GM12878 (cell line): Measurements from ENCODE around the gene PRCD. TPM values are rescaled to one million over a fixed set of nuclear protein-coding genes. Genes with fewer than 3 reads are reported as not detected.
"Not testable (repeated sequence)": the region's sequence is repeated elsewhere in the genome, so short reads cannot be mapped to it uniquely, and the experiment has no call there.

Source experiments
- ATAC-seq: fragments of 200-7000 bp; cut with Tn5 transposase; 3 replicates; pipeline ENCODE4 v1.9.1; 2020; ENCODE audit warnings: mild to moderate bottlenecking, moderate library complexity
- BruUV-seq: library from RNA; stranded (reverse); fragments of 400-500 nt; replicated peaks from 2 replicates; lab custom pipeline; 2021; lab: Mats Ljungman, UMichigan
- CTCF ChIA-PET: fragments of 300-600 bp; sonication (Branson Sonifier 250); formaldehyde crosslinking; extraction: SDS; loops from one replicate; lab custom pipeline; 2021; ENCODE audit warnings: inconsistent platforms; lab: Yijun Ruan, JAX
- POLR2A ChIA-PET: fragments of 350-600 bp; formaldehyde crosslinking; extraction: SDS; loops from one replicate; lab custom pipeline; 2021; ENCODE audit warnings: inconsistent platforms; lab: Charles Lee
- RAD21 ChIA-PET: fragments of 300-600 bp; sonication (Branson Sonifier 250); formaldehyde crosslinking; loops from one replicate; lab custom pipeline; 2023; ENCODE audit warnings: antibody characterized with exemption; ENCODE audit not compliant: unreplicated experiment; lab: Charles Lee
- SMC1A ChIA-PET: fragments of 300-600 bp; sonication (Branson Sonifier 250); formaldehyde crosslinking; loops from one replicate; lab custom pipeline; 2023; ENCODE audit not compliant: unreplicated experiment, uncharacterized antibody; lab: Charles Lee
- DNase-seq: peaks from one replicate; pipeline ENCODE4 v3.0.0-alpha.2; 2011; ENCODE audit warnings: low read depth, low spot score
- FAIRE-seq: peaks from 3 replicates; lab custom pipeline; 2011; peaks lifted over from hg19 to GRCh38; lab: Jason Lieb, UNC
- H2AFZ ChIP-seq: 2 replicates; pipeline ENCODE4 v1.6.0; 2011; ENCODE audit warnings: low read depth, low read length, control low read depth; ENCODE audit not compliant: control insufficient read depth
- H3K27ac ChIP-seq: 2 replicates; pipeline ENCODE4 v1.5.1; 2011; ENCODE audit warnings: control low read depth; ENCODE audit not compliant: control insufficient read depth, insufficient read depth
- H3K27me3 ChIP-seq, 2 experiments: replicated peaks in 1 of 2; 2 replicates each; pipeline versions ENCODE4 v1.6.0 to v1.6.1; 2011; ENCODE audit warnings: low read length in 1 of 2; ENCODE audit not compliant: control insufficient read depth in 2 of 2, insufficient read depth in 2 of 2
- H3K36me3 ChIP-seq, 2 experiments: 2 replicates each; pipeline ENCODE4 v1.5.1; 2011; ENCODE audit warnings: low read length in 1 of 2; ENCODE audit not compliant: control insufficient read depth in 2 of 2, insufficient read depth in 2 of 2
- H3K4me1 ChIP-seq: 2 replicates; pipeline ENCODE4 v1.6.1; 2011; ENCODE audit warnings: mild to moderate bottlenecking, low read length, moderate library complexity, mixed read lengths; ENCODE audit not compliant: control insufficient read depth, insufficient read depth
- H3K4me2 ChIP-seq: 2 replicates; pipeline ENCODE4 v1.6.0; 2011; ENCODE audit warnings: control low read depth; ENCODE audit not compliant: control insufficient read depth, insufficient read depth
- H3K4me3 ChIP-seq: fragments of 200-600 bp; sonication (generic); 2 replicates; pipeline ENCODE4 v1.5.1; 2016
- H3K79me2 ChIP-seq: 2 replicates; pipeline ENCODE4 v1.6.0; 2011; ENCODE audit warnings: low read length; ENCODE audit not compliant: control insufficient read depth, insufficient read depth
- H3K9ac ChIP-seq: 2 replicates; pipeline ENCODE4 v1.8.0; 2011; ENCODE audit warnings: low read length, control low read depth, mixed read lengths; ENCODE audit not compliant: control insufficient read depth, insufficient read depth
- H3K9me3 ChIP-seq: replicated peaks from 3 replicates; pipeline ENCODE4 v1.5.1; 2011; ENCODE audit warnings: mild to moderate bottlenecking, low read length; ENCODE audit not compliant: control insufficient read depth, insufficient read depth
- H4K20me1 ChIP-seq: 2 replicates; pipeline ENCODE4 v1.6.0; 2011; ENCODE audit not compliant: control insufficient read depth, insufficient read depth
- IRF4 ChIP-seq: IDR thresholded peaks from 2 replicates; pipeline ENCODE4 v1.6.1; 2011; ENCODE audit warnings: low read depth, low read length
- MEF2B ChIP-seq: fragments of 450-650 bp; IDR thresholded peaks from 2 replicates; pipeline ENCODE4 v1.6.1; 2018; ENCODE audit warnings: mild to moderate bottlenecking, moderate library complexity; ENCODE audit not compliant: partially characterized antibody, poor library complexity, severe bottlenecking
- NR2F1 ChIP-seq: fragments of 450-650 bp; conservative IDR thresholded peaks from 2 replicates; pipeline ENCODE4 v1.6.1; 2017; ENCODE audit warnings: mild to moderate bottlenecking
- RAD21 ChIP-seq: IDR thresholded peaks from 2 replicates; pipeline ENCODE4 v1.6.1; 2011; ENCODE audit warnings: mild to moderate bottlenecking, low read depth, low read length, moderate library complexity; ENCODE audit not compliant: insufficient read depth
- RELB ChIP-seq: fragments of 450-650 bp; IDR thresholded peaks from 2 replicates; pipeline ENCODE4 v1.6.1; 2017; ENCODE audit warnings: low read depth, mild to moderate bottlenecking, moderate library complexity
- ZNF207 ChIP-seq: fragments of 450-650 bp; IDR thresholded peaks from 2 replicates; pipeline ENCODE4 v1.6.1; 2014; ENCODE audit warnings: antibody characterized with exemption, mild to moderate bottlenecking, borderline replicate concordance
- WGBS: methylation state at CpG from one replicate; pipeline ENCODE4 v1.1.6; 2016; ENCODE audit warnings: low lambda C conversion rate; ENCODE audit not compliant: insufficient replicate concordance, insufficient coverage; ENCODE audit errors: missing lambda C conversion rate; 5-methylcytosine and 5-hydroxymethylcytosine counted together
- in situ Hi-C: fragments of 300-500 bp; cut with MboI; formaldehyde crosslinking; loops from 9 replicates; pipeline ENCODE4 v1.14.3; 2018; ENCODE audit warnings: mixed read lengths
- intact Hi-C: fragments of 100-400 bp; cut with micrococcal nuclease; formaldehyde crosslinking; loops from one replicate; pipeline ENCODE4 v1.14.2; 2022; ENCODE audit not compliant: unreplicated experiment
- polyA plus RNA-seq, 11 experiments: library from polyadenylated mRNA; depleted of rRNA in 4 of 11; unstranded in 6 of 11; stranded (reverse) in 5 of 11; fragments of >200 nt; fragmentation: Nextera tagmentation in 4 of 11; fragmentation: Illumina TruSeq in 1 of 11; extraction: Ambion mirVana in 4 of 11; extraction: Trizol in 1 of 11; gene quantifications; 1 replicate in 1 of 11; 2 replicates in 10 of 11; pipeline versions ENCODE4 v1.2.1 to v1.2.3, GENCODE V29; 2011 to 2016; ENCODE audit warnings: inconsistent platforms in 2 of 11, missing spikeins in 2 of 11, low read depth in 1 of 11
- total RNA-seq, 4 experiments: library from RNA; depleted of rRNA in 3 of 4; stranded (reverse); fragments of >200 nt in 3 of 4; fragmentation: Illumina TruSeq in 1 of 4; extraction: Trizol in 1 of 4; gene quantifications; 2 replicates each; pipeline versions ENCODE4 v1.2.1 to v1.2.3, GENCODE V29; 2013 to 2021
- TF ChIP-seq, protein P1 (sequence below): IDR thresholded peaks from 2 replicates; pipeline ENCODE4 v1.6.1; 2011; ENCODE audit warnings: low read depth, low read length, improper control_type of control experiment, borderline replicate concordance
- TF ChIP-seq, protein P2 (sequence below): IDR thresholded peaks from 2 replicates; pipeline ENCODE4 v1.6.1; 2011; ENCODE audit warnings: low read depth, mild to moderate bottlenecking, low read length, moderate library complexity, borderline replicate concordance; ENCODE audit errors: extremely low read depth

Gene PRCD
- total and polyA plus RNA-seq, 10 of the 15 experiments (the other 5 are each of a cell fraction or from before 2014, with no cell fraction given) = 0.18 to 0.95 (median 0.34) TPM; not detected in 4

GRCh38 chr17:76506408-76507345, 33.2 kb upstream of the PRCD start (continued):
- TF ChIP-seq RELB (no peak), IRF4 (no peak), ZNF207 (no peak), NR2F1 (peak; percentile 48; the same call in 1 of the 2 replicates), RAD21 (peak; percentile 97), MEF2B (no peak)
- TF ChIP-seq, protein P1, sequence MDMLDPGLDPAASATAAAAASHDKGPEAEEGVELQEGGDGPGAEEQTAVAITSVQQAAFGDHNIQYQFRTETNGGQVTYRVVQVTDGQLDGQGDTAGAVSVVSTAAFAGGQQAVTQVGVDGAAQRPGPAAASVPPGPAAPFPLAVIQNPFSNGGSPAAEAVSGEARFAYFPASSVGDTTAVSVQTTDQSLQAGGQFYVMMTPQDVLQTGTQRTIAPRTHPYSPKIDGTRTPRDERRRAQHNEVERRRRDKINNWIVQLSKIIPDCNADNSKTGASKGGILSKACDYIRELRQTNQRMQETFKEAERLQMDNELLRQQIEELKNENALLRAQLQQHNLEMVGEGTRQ = peak; percentile 43
- TF ChIP-seq, protein P2, sequence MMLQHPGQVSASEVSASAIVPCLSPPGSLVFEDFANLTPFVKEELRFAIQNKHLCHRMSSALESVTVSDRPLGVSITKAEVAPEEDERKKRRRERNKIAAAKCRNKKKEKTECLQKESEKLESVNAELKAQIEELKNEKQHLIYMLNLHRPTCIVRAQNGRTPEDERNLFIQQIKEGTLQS = peak; percentile 47; the same call in 1 of the 2 replicates
- TF ChIP-seq, all 136 proteins: peak for 25

DNA sequence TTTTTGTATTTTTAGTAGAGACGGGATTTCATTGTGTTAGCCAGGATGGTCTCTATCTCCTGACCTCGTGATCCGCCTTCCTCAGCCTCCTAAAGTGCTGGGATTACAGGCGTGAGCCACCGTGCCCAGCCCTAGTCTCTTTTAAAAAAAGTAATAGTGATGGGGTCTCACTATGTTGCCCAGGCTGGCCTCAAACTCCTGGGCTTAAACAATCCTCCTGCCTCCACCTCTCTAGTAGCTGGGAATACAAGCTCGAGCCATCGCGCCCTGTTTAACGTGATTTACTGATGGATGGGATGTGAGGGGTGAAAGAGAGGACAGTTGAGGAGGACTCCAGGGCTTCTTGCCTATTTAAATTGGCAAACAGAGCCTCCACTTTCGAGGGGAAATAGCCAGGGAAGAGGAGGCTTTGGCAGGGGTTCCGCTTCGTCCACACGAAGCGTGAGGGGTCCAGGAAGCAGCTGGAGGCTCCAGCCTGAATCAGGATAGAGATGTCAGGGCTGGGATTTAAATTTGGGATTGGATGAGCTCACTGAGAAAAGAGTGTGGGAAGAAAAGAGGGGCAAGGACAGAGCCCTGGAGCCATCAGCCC, 31.3 kb upstream of the PRCD start:
- H2AFZ ChIP-seq, FAIRE-seq, H3K9me3 ChIP-seq, H4K20me1 ChIP-seq, ATAC-seq, H3K79me2 ChIP-seq, H3K4me2 ChIP-seq, H3K9ac ChIP-seq, H3K36me3 ChIP-seq, DNase-seq, intact Hi-C loops, H3K27ac ChIP-seq, H3K4me1 ChIP-seq, BruUV-seq, H3K27me3 ChIP-seq, H3K4me3 ChIP-seq: not testable (repeated sequence)
- POLR2A ChIA-PET = interaction anchor here (1.7 kb wide), 1 partner anchor 50 kb away, joined by 5 read pairs; no protein-coding TSS in a partner anchor
- in situ Hi-C loops = loop anchor here (5.0 kb wide), 3 partner anchors 41 to 206 kb away; partner anchors contain the start of gene AANAT
- RAD21 ChIA-PET = interaction anchor here (0.6 to 5.4 kb wide), 6 partner anchors 12 to 139 kb away, joined by 3 to 37 read pairs (median 4); partner anchors contain the start of gene AANAT
- 59% methylated on average over 14 of the region's 14 CpGs for WGBS
- CTCF ChIA-PET = interaction anchor here (0.8 to 8.9 kb wide), 15 partner anchors 11 to 155 kb away, joined by 3 to 186 read pairs (median 8); partner anchors contain the start of genes AANAT, PRPSAP1 and UBE2O
- SMC1A ChIA-PET = interaction anchor here (1.4 to 3.2 kb wide), 6 partner anchors 10 to 51 kb away, joined by 4 to 35 read pairs (median 6); partner anchors contain the start of gene AANAT
